H1 (cell line): ENCODE measurements around the gene EFEMP2. TPM values are rescaled to one million over a fixed set of nuclear protein-coding genes. Genes with fewer than 3 reads are reported as not detected.
A peak's percentile ranks its signal among the peaks of the same experiment; 100 is the strongest.

Experiments
- EZH2 ChIP-seq: fragments of 200-600 bp; sonication (generic); IDR thresholded peaks from 2 replicates; pipeline ENCODE4 v1.7.1; 2012; ENCODE audit warnings: low read depth, mild to moderate bottlenecking, moderate library complexity, low read length, inconsistent platforms; ENCODE audit not compliant: severe bottlenecking
- FOSL1 ChIP-seq: IDR thresholded peaks from 2 replicates; pipeline ENCODE4 v1.6.1; 2011; ENCODE audit warnings: mild to moderate bottlenecking, low read depth, low read length, moderate library complexity; ENCODE audit not compliant: insufficient read depth
- JUN ChIP-seq: IDR thresholded peaks from 2 replicates; pipeline ENCODE4 v1.6.1; 2011; ENCODE audit warnings: low read depth, mild to moderate bottlenecking, improper control_type of control experiment, low read length
- MAFK ChIP-seq: IDR thresholded peaks from 2 replicates; pipeline ENCODE4 v1.6.1; 2012; ENCODE audit warnings: low read depth, mild to moderate bottlenecking, improper control_type of control experiment, low read length
- POU5F1 ChIP-seq: IDR thresholded peaks from 2 replicates; pipeline ENCODE4 v1.6.1; 2011; ENCODE audit warnings: low read depth, mild to moderate bottlenecking, low read length, moderate library complexity
- RBBP5 ChIP-seq: IDR thresholded peaks from 2 replicates; pipeline ENCODE4 v1.7.1; 2012; ENCODE audit warnings: low read depth, mild to moderate bottlenecking, inconsistent platforms, low read length, moderate library complexity, borderline replicate concordance
- SAP30 ChIP-seq: fragments of 300-600 bp; sonication (generic); IDR thresholded peaks from 2 replicates; pipeline ENCODE4 v1.7.1; 2012; ENCODE audit warnings: low read length, moderate library complexity, mild to moderate bottlenecking, inconsistent platforms; ENCODE audit not compliant: insufficient read depth, insufficient replicate concordance
- SUZ12 ChIP-seq: fragments of 200-600 bp; sonication (generic); IDR thresholded peaks from 2 replicates; pipeline ENCODE4 v1.6.1; 2012; ENCODE audit warnings: mild to moderate bottlenecking, inconsistent platforms, low read length, moderate library complexity, mixed read lengths
- polyA plus RNA-seq, 7 experiments: library from polyadenylated mRNA; depleted of rRNA in 3 of 7; stranded (reverse) in 5 of 7; unstranded in 2 of 7; fragments of >200 nt in 5 of 7; fragments of 200-250 nt in 2 of 7; gene quantifications; 1 replicate in 5 of 7; 2 replicates in 1 of 7; 4 replicates in 1 of 7; pipeline versions ENCODE4 v1.2.1 to v1.2.3, GENCODE V29; 2011 to 2013; ENCODE audit warnings: missing spikeins in 2 of 7, mixed read lengths in 2 of 7
- total RNA-seq: library from RNA; stranded (reverse); fragmentation: NEBNext Ultra II Directional; extraction: Animal tissue kit (Norgen Biotek cat#: 25700); gene quantifications from 2 replicates; pipeline ENCODE4 v1.2.1, GENCODE V29; 2021
- TF ChIP-seq, protein P1 (sequence below), 3 experiments: IDR thresholded peaks; 1 replicate in 2 of 3; 2 replicates in 1 of 3; pipeline versions ENCODE4 v1.5.1 to v1.6.1; 2011; ENCODE audit warnings: low read length in 3 of 3, mild to moderate bottlenecking in 3 of 3, inconsistent platforms in 2 of 3, low read depth in 1 of 3, moderate library complexity in 1 of 3; ENCODE audit not compliant: insufficient read depth in 1 of 3; ENCODE audit errors: control extremely low read depth in 1 of 3

Gene EFEMP2
- total and polyA plus RNA-seq, 2 of the 8 experiments (the other 6 are each of a cell fraction or from before 2014, with no cell fraction given) = 8.8 to 17.2 TPM

DNA sequence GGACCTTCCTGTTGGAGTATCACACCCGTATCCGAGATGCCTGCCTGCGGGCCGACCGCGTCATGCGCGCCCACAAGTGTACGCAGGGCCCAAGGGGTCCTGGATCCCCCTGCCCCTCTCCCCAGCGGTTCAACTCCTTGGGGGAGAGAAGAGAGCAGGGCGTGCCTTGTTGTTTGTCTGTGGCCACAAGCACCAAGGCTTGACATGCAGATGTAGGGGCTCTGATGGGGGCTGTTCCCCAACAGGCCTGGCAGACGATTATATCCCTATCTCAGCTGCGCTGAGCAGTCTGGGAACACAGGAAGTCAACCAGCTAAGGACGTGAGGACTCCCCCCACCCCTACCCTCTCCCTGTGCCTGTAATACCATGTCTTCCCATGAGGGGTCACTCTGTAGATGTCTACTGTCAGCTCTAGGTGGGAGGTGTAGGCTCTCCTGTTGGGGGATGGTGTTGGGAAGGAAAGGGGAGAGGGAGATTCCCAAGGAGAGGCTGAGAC, 21.5 kb downstream of the EFEMP2 start (continued):
- TF ChIP-seq, protein P1, sequence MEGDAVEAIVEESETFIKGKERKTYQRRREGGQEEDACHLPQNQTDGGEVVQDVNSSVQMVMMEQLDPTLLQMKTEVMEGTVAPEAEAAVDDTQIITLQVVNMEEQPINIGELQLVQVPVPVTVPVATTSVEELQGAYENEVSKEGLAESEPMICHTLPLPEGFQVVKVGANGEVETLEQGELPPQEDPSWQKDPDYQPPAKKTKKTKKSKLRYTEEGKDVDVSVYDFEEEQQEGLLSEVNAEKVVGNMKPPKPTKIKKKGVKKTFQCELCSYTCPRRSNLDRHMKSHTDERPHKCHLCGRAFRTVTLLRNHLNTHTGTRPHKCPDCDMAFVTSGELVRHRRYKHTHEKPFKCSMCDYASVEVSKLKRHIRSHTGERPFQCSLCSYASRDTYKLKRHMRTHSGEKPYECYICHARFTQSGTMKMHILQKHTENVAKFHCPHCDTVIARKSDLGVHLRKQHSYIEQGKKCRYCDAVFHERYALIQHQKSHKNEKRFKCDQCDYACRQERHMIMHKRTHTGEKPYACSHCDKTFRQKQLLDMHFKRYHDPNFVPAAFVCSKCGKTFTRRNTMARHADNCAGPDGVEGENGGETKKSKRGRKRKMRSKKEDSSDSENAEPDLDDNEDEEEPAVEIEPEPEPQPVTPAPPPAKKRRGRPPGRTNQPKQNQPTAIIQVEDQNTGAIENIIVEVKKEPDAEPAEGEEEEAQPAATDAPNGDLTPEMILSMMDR (IDR thresholded peaks at IDR 0.05; ENCODE audit: control extremely low read depth in 1 of 3, insufficient read depth in 1 of 3, low read depth in 1 of 3, low read length in 3 of 3) = peak in 2 of 3 experiments; percentile 69 to 88; a peak in 3 of 4 replicates
- TF ChIP-seq MAFK (no peak), SAP30 (no peak), POU5F1 (no peak), JUN (no peak), FOSL1 (no peak), SUZ12 (no peak), RBBP5 (no peak), EZH2 (no peak)
